ENCODE results near the gene FETUB. TPM values are rescaled to one million over a fixed set of nuclear protein-coding genes. Genes with fewer than 3 reads are reported as not detected.

The FETUB gene
- total and polyA plus RNA-seq, 2 donors (not counting 1 experiment from before 2014, with no cell fraction given) = not detected

DNA sequence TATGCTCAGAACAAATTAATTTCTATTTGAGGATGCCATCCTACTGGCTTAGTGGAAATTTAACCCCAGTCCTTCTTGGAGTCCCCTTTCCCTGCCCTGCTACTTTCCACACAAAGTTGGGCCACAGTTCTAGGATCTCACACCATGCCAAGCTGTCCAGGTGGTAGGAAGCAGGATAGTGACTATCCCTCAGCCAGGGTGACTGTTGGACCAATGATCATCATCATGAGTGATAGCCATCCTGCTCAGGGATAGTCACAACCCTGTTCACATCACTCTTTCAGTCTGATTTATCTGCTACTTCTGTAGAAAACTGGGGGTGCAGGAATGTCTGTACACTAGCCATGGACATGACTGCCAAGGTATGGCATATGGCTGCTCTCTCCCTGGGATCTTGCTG, 38.4 kb downstream of the FETUB start:
- CTCF ChIA-PET = no interaction called here
- Histone ChIP-seq H3K4me1 (ENCODE audit: control insufficient read depth in 2 of 2, insufficient read depth in 2 of 2, low read length in 2 of 2) (no peaks in the 10 kb centered on the region), H3K27ac (ENCODE audit: low read length in 2 of 2) (no peak overlapping the region), H2AFZ (ENCODE audit: insufficient read depth, low read depth, low read length, poor library complexity, severe bottlenecking) (no peak overlapping the region), H3K27me3 (replicated peaks in 1 of 4; ENCODE audit: control extremely low read depth in 1 of 4, control insufficient read depth in 3 of 4, insufficient read depth in 4 of 4, low read length in 3 of 4) (peaks cover 0 to 32% (median 7%) of the 10 kb centered on the region in 4 experiments), H3K36me3 (replicated peaks in 1 of 2; ENCODE audit: control extremely low read depth in 1 of 2, control insufficient read depth in 1 of 2, extremely low read depth in 1 of 2, insufficient read depth in 2 of 2, low read length in 1 of 2) (no peaks in the 10 kb centered on the region), H3K9me3 (ENCODE audit: control extremely low read depth in 1 of 3, control insufficient read depth in 2 of 3, insufficient read depth in 1 of 3, low read length in 2 of 3) (peaks cover 0 to under 1% (median 0%) of the 10 kb centered on the region in 3 donors), H3K4me2 (replicated peaks; ENCODE audit: low read depth, low read length, poor library complexity, severe bottlenecking) (no peak overlapping the region), H3K4me3 (ENCODE audit: control extremely low read depth in 1 of 5, extremely low read depth in 1 of 5, insufficient read depth in 1 of 5, low read depth in 2 of 5, low read length in 4 of 5) (no peak overlapping the region), H3K79me2 (ENCODE audit: control insufficient read depth, insufficient read depth, low read length) (no peaks in the 10 kb centered on the region), H3K9ac (ENCODE audit: low read length) (no peak overlapping the region), H4K20me1 (ENCODE audit: control insufficient read depth, insufficient read depth, low read length, poor library complexity, severe bottlenecking) (no peaks in the 10 kb centered on the region)
- Mint-ChIP-seq H3K9me3 (ENCODE audit: insufficient read depth) (no peaks in the 10 kb centered on the region), H3K4me1 (no peaks in the 10 kb centered on the region), H3K27me3 (peaks cover 51% of the 10 kb centered on the region), H3K27ac (no peak overlapping the region), H3K4me3 (no peak overlapping the region)
- POLR2A ChIA-PET = no interaction called here
- intact Hi-C loops (cut with micrococcal nuclease) = no loop called here
- ATAC-seq (ENCODE audit: low read depth) (no peak), DNase-seq (no peak)
- TF ChIP-seq CTCF (IDR thresholded peaks at IDR 0.05) = no peak
- TF ChIP-seq EZH2 (IDR thresholded peaks at IDR 0.05; ENCODE audit: borderline replicate concordance, insufficient read depth, low read depth, low read length, poor library complexity, severe bottlenecking) = no peak

DNA sequence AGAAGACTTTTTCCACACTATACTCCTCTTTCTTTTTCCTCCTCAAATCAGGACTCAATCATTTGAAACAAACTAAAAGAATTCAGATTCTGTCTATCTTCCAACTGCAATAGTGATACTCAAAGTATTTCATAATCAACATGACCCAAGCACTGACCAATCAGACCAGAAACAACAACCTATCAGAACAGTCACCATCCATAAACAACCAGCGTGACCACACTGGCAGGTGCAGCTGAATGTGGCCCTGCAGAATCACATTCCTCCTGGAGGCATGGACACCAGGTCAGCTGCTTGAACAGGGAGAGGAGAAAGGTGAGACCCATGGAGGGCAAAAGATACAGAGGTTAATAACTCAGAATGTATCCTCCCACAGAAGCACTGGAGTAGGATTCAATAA, 39.0 kb downstream of the FETUB start:
- Histone ChIP-seq H3K4me2 (replicated peaks; ENCODE audit: low read depth, low read length, poor library complexity, severe bottlenecking) (no peak overlapping the region), H4K20me1 (ENCODE audit: control insufficient read depth, insufficient read depth, low read length, poor library complexity, severe bottlenecking) (no peaks in the 10 kb centered on the region), H3K27ac (ENCODE audit: low read length in 2 of 2) (no peak overlapping the region), H3K9ac (ENCODE audit: low read length) (no peak overlapping the region), H3K79me2 (ENCODE audit: control insufficient read depth, insufficient read depth, low read length) (no peaks in the 10 kb centered on the region), H3K9me3 (ENCODE audit: control extremely low read depth in 1 of 3, control insufficient read depth in 2 of 3, insufficient read depth in 1 of 3, low read length in 2 of 3) (peaks cover 0 to 6% (median 0%) of the 10 kb centered on the region in 3 donors), H3K4me1 (ENCODE audit: control insufficient read depth in 2 of 2, insufficient read depth in 2 of 2, low read length in 2 of 2) (no peaks in the 10 kb centered on the region), H3K4me3 (ENCODE audit: control extremely low read depth in 1 of 5, extremely low read depth in 1 of 5, insufficient read depth in 1 of 5, low read depth in 2 of 5, low read length in 4 of 5) (no peak overlapping the region), H3K27me3 (replicated peaks in 1 of 4; ENCODE audit: control extremely low read depth in 1 of 4, control insufficient read depth in 3 of 4, insufficient read depth in 4 of 4, low read length in 3 of 4) (peaks cover 0 to 32% (median 4%) of the 10 kb centered on the region in 4 experiments), H2AFZ (ENCODE audit: insufficient read depth, low read depth, low read length, poor library complexity, severe bottlenecking) (no peak overlapping the region), H3K36me3 (replicated peaks in 1 of 2; ENCODE audit: control extremely low read depth in 1 of 2, control insufficient read depth in 1 of 2, extremely low read depth in 1 of 2, insufficient read depth in 2 of 2, low read length in 1 of 2) (no peaks in the 10 kb centered on the region)
- WGBS (ENCODE audit: insufficient coverage) = no CpG with 5 or more reads among the region's 1 CpG
- ChIA-PET CTCF (no interaction called here), POLR2A (no interaction called here)
- ATAC-seq (ENCODE audit: low read depth) (no peak), DNase-seq (no peak)
- H3K27ac Mint-ChIP-seq = no peak overlapping the region
- H3K9me3 Mint-ChIP-seq (ENCODE audit: insufficient read depth) = no peaks in the 10 kb centered on the region
- intact Hi-C loops (cut with micrococcal nuclease) = no loop called here
- TF ChIP-seq CTCF (IDR thresholded peaks at IDR 0.05) = no peak
- no peak for TF ChIP-seq EZH2 (IDR thresholded peaks at IDR 0.05; ENCODE audit: borderline replicate concordance, insufficient read depth, low read depth, low read length, poor library complexity, severe bottlenecking)
- no peaks in the 10 kb centered on the region for H3K4me1 Mint-ChIP-seq
- no peak overlapping the region for H3K4me3 Mint-ChIP-seq
- peaks cover 45% of the 10 kb centered on the region for H3K27me3 Mint-ChIP-seq
